H1 (cell line): ENCODE data around the gene IGSF9. TPM values are rescaled to one million over a fixed set of nuclear protein-coding genes. Genes with fewer than 3 reads are reported as not detected.

Experiments
- BACH1 ChIP-seq: IDR thresholded peaks from 2 replicates; pipeline ENCODE4 v1.6.1; 2012; ENCODE audit warnings: low read length, improper control_type of control experiment
- BCL11A ChIP-seq, 2 experiments: IDR thresholded peaks; one replicate each; pipeline ENCODE4 v1.6.1; 2011; ENCODE audit warnings: low read depth in 2 of 2, low read length in 2 of 2, mild to moderate bottlenecking in 2 of 2
- CHD1 ChIP-seq: IDR thresholded peaks from 2 replicates; pipeline ENCODE4 v1.6.1; 2012; ENCODE audit warnings: low read depth, low read length, improper control_type of control experiment
- CHD2 ChIP-seq: IDR thresholded peaks from 2 replicates; pipeline ENCODE4 v1.6.1; 2012; ENCODE audit warnings: low read length, improper control_type of control experiment
- CTBP2 ChIP-seq: IDR thresholded peaks from 2 replicates; pipeline ENCODE4 v1.7.0; 2011; ENCODE audit warnings: borderline replicate concordance, mild to moderate bottlenecking, moderate library complexity, mixed read lengths, low read length; ENCODE audit not compliant: insufficient read depth, insufficient read length
- EZH2 ChIP-seq: fragments of 200-600 bp; sonication (generic); IDR thresholded peaks from 2 replicates; pipeline ENCODE4 v1.7.1; 2012; ENCODE audit warnings: low read depth, mild to moderate bottlenecking, moderate library complexity, low read length, inconsistent platforms; ENCODE audit not compliant: severe bottlenecking
- FOSL1 ChIP-seq: IDR thresholded peaks from 2 replicates; pipeline ENCODE4 v1.6.1; 2011; ENCODE audit warnings: mild to moderate bottlenecking, low read depth, low read length, moderate library complexity; ENCODE audit not compliant: insufficient read depth
- KDM1A ChIP-seq: fragments of 200-600, 300-600 bp; sonication (generic); IDR thresholded peaks from 2 replicates; pipeline ENCODE4 v1.7.1; 2016; ENCODE audit warnings: mild to moderate bottlenecking, low read length, borderline replicate concordance
- PHF8 ChIP-seq: fragments of 200-600 bp; sonication (generic); conservative IDR thresholded peaks from 2 replicates; pipeline ENCODE4 v1.7.1; 2012; ENCODE audit warnings: low read depth, mild to moderate bottlenecking, inconsistent platforms, low read length, moderate library complexity
- RNF2 ChIP-seq: fragments of 200-900, 300-1000 bp; sonication (generic); IDR thresholded peaks from 2 replicates; pipeline ENCODE4 v1.7.1; 2016; ENCODE audit warnings: borderline replicate concordance, low read depth, mild to moderate bottlenecking, antibody characterized with exemption, low read length; ENCODE audit not compliant: poor library complexity, severe bottlenecking; ENCODE audit errors: missing control alignments
- RXRA ChIP-seq: IDR thresholded peaks from 2 replicates; pipeline ENCODE4 v1.6.1; 2011; ENCODE audit warnings: low read depth, mild to moderate bottlenecking, low read length, moderate library complexity; ENCODE audit not compliant: insufficient read depth
- SIX5 ChIP-seq: IDR thresholded peaks from 2 replicates; pipeline ENCODE4 v1.6.1; 2011; ENCODE audit warnings: mild to moderate bottlenecking, low read depth, low read length
- SP1 ChIP-seq: IDR thresholded peaks from 2 replicates; pipeline ENCODE4 v1.6.1; 2011; ENCODE audit warnings: low read depth, low read length
- SP4 ChIP-seq: IDR thresholded peaks from 2 replicates; pipeline ENCODE4 v1.6.1; 2012; ENCODE audit warnings: low read length, inconsistent platforms
- polyA plus RNA-seq, 7 experiments: library from polyadenylated mRNA; depleted of rRNA in 3 of 7; stranded (reverse) in 5 of 7; unstranded in 2 of 7; fragments of >200 nt in 5 of 7; fragments of 200-250 nt in 2 of 7; gene quantifications; 1 replicate in 5 of 7; 2 replicates in 1 of 7; 4 replicates in 1 of 7; pipeline versions ENCODE4 v1.2.1 to v1.2.3, GENCODE V29; 2011 to 2013; ENCODE audit warnings: missing spikeins in 2 of 7, mixed read lengths in 2 of 7
- total RNA-seq: library from RNA; stranded (reverse); fragmentation: NEBNext Ultra II Directional; extraction: Animal tissue kit (Norgen Biotek cat#: 25700); gene quantifications from 2 replicates; pipeline ENCODE4 v1.2.1, GENCODE V29; 2021

IGSF9 gene
- total and polyA plus RNA-seq, 2 of the 8 experiments (the other 6 are each of a cell fraction or from before 2014, with no cell fraction given), result 10.9 to 28.1 TPM

DNA sequence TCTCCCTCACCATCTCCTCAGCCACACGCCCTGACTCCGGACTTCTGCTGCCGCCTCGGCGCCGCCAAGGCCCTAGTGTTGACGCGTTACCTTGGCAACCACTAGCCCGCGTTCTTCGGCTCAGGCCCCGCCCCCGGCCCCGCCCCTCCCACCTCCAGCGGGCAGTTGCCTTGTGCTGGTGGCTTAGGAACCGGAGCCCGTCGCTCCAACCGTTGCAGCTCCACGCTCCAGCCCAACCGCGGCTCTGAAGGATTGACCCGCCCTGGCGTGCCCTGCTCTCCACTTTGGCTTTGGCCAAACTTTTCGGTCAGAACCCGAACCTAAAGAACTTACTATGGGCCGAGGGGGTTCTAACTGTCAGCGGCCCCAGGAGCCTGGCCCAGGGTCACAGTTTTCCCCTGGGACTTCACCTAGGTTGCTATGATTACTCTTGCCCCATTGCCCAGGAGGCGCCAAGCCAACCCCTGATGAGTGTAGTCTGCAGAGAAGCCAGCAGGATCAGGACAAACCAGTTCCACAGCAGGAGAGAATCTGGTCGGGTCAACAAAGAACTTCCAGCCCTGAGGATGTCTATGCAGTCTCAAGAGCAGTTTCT, 45.2 kb downstream of the IGSF9 start, which contains the start of gene CFAP45 (continued):
- TF ChIP-seq RNF2 (no peak), PHF8 (no peak), CHD1 (no peak), RXRA (no peak), EZH2 (no peak), BACH1 (no peak), BCL11A (IDR thresholded peaks at IDR 0.05; ENCODE audit: low read depth in 2 of 2, low read length in 2 of 2) (no peak), CHD2 (no peak), CTBP2 (no peak), KDM1A (no peak), SP4 (no peak), SIX5 (no peak), SP1 (peak; percentile 33; the same call in 1 of the 2 replicates), FOSL1 (no peak)
